WTC11 (cell line): ENCODE data around the gene ZNF709. TPM values are rescaled to one million over a fixed set of nuclear protein-coding genes. Genes with fewer than 3 reads are reported as not detected.

Source experiments
- ATAC-seq: fragments of 200-7000 bp; cut with Tn5 transposase; 2 replicates; pipeline ENCODE4 v1.10.0; 2021; ENCODE audit warnings: mild to moderate bottlenecking, moderate library complexity
- Bru-seq: library from RNA; stranded (reverse); fragments of 400-500 nt; gene quantifications from one replicate; lab custom pipeline; 2021; lab: Mats Ljungman, UMichigan
- CTCF ChIA-PET: fragments of 300-600 bp; sonication (Branson Sonifier 250); formaldehyde crosslinking; loops from one replicate; lab custom pipeline; 2021; ENCODE audit warnings: antibody characterized with exemption; lab: Charles Lee
- POLR2A ChIA-PET: fragments of 350-600 bp; sonication (Branson Sonifier 250); formaldehyde crosslinking; loops from one replicate; lab custom pipeline; 2021; ENCODE audit warnings: antibody characterized with exemption; lab: Charles Lee
- DNase-seq: peaks from one replicate; pipeline ENCODE4 v3.0.0; 2021; ENCODE audit warnings: low spot score
- H3K27ac Mint-ChIP-seq: 2 replicates; pipeline ENCODE4 v1.8.0; 2021; ENCODE audit warnings: mixed read lengths
- H3K27me3 Mint-ChIP-seq: 2 replicates; pipeline ENCODE4 v1.8.0; 2021; ENCODE audit warnings: low read depth, mild to moderate bottlenecking, moderate library complexity, mixed read lengths
- H3K36me3 Mint-ChIP-seq: 2 replicates; pipeline ENCODE4 v1.8.0; 2021; ENCODE audit warnings: mixed read lengths
- H3K4me1 Mint-ChIP-seq: 2 replicates; pipeline ENCODE4 v1.8.0; 2022; ENCODE audit warnings: mixed read lengths
- H3K4me3 Mint-ChIP-seq: 2 replicates; pipeline ENCODE4 v1.8.0; 2021; ENCODE audit warnings: mild to moderate bottlenecking, moderate library complexity, mixed read lengths
- H3K9me3 Mint-ChIP-seq: 2 replicates; pipeline ENCODE4 v1.8.0; 2021; ENCODE audit warnings: mixed read lengths
- ELF4 ChIP-seq: sonication (generic); formaldehyde crosslinking; IDR thresholded peaks from 2 replicates; pipeline ENCODE4 v1.8.1; 2022; ENCODE audit warnings: low read depth, mild to moderate bottlenecking, moderate library complexity, missing genetic modification reagents
- GRHL2 ChIP-seq: fragments of 250-450 bp; sonication (Bioruptor Pico); IDR thresholded peaks from 2 replicates; pipeline ENCODE4 v1.8.0; 2022; ENCODE audit warnings: mild to moderate bottlenecking, moderate library complexity; ENCODE audit not compliant: insufficient replicate concordance, severe bottlenecking
- TEAD1 ChIP-seq: sonication (generic); formaldehyde crosslinking; IDR thresholded peaks from 2 replicates; pipeline ENCODE4 v1.8.0; 2022; ENCODE audit warnings: mild to moderate bottlenecking, missing genetic modification reagents
- ZBTB21 ChIP-seq: sonication (generic); formaldehyde crosslinking; IDR thresholded peaks from 2 replicates; pipeline ENCODE4 v1.8.1; 2023; ENCODE audit warnings: mild to moderate bottlenecking, missing genetic modification reagents, borderline replicate concordance
- ZNF423 ChIP-seq: fragments of 250-450 bp; sonication (Bioruptor Pico); IDR thresholded peaks from 2 replicates; pipeline ENCODE4 v2.1.2; 2022; ENCODE audit warnings: mild to moderate bottlenecking, moderate library complexity
- long read RNA-seq, 3 experiments: library from RNA in 1 of 3; library from capped mRNA in 1 of 3; library from polyadenylated mRNA in 1 of 3; unstranded in 2 of 3; stranded (forward) in 1 of 3; transcript quantifications; one replicate each; pipeline ENCODE4 v2.0.0, GENCODE V29; 2021
- total RNA-seq: library from RNA; stranded (reverse); gene quantifications from 3 replicates; pipeline ENCODE4 v1.2.3, GENCODE V29; 2021
- TF ChIP-seq, protein P1 (sequence below): fragments of 250-450 bp; sonication (Bioruptor Pico); IDR thresholded peaks from 2 replicates; pipeline ENCODE4 v1.9.0; 2021; ENCODE audit warnings: mild to moderate bottlenecking
- TF ChIP-seq, protein P2 (sequence below): fragments of 250-450 bp; sonication (Bioruptor Pico); IDR thresholded peaks from 2 replicates; pipeline ENCODE4 v1.9.0; 2021; ENCODE audit warnings: mild to moderate bottlenecking, borderline replicate concordance
- TF ChIP-seq, protein P3 (sequence below): fragments of 250-450 bp; sonication (Bioruptor Pico); conservative IDR thresholded peaks from 2 replicates; pipeline ENCODE4 v1.9.0; 2021; ENCODE audit warnings: mild to moderate bottlenecking
- TF ChIP-seq, protein P4 (sequence below): sonication (generic); formaldehyde crosslinking; IDR thresholded peaks from 2 replicates; pipeline ENCODE4 v1.8.0; 2023; ENCODE audit warnings: mild to moderate bottlenecking, missing genetic modification reagents
- TF ChIP-seq, protein P5 (sequence below): sonication (generic); formaldehyde crosslinking; IDR thresholded peaks from 2 replicates; pipeline ENCODE4 v1.8.1; 2022; ENCODE audit warnings: missing genetic modification reagents, borderline replicate concordance
- TF ChIP-seq, protein P6 (sequence below): sonication (generic); formaldehyde crosslinking; IDR thresholded peaks from 2 replicates; pipeline ENCODE4 v1.8.0; 2023; ENCODE audit warnings: missing genetic modification reagents, mild to moderate bottlenecking, borderline replicate concordance
- TF ChIP-seq, protein P7 (sequence below): sonication (generic); formaldehyde crosslinking; IDR thresholded peaks from 2 replicates; pipeline ENCODE4 v1.8.1; 2022; ENCODE audit warnings: mild to moderate bottlenecking, moderate library complexity, missing genetic modification reagents
- TF ChIP-seq, protein P8 (sequence below): sonication (generic); formaldehyde crosslinking; conservative IDR thresholded peaks from 2 replicates; pipeline ENCODE4 v1.8.1; 2023; ENCODE audit warnings: mild to moderate bottlenecking, low read depth, missing genetic modification reagents, moderate library complexity

The ZNF709 gene
- 3.0 to 3.8 TPM (median 3.4 TPM) in 3 replicates for total RNA-seq
- percentile 54 among the genes with signal in this experiment for Bru-seq, nascent RNA
- long read RNA-seq, experiment 1, full-length matches to known transcripts = 7 of 13 reads
- long read RNA-seq, experiment 1, partial matches to known transcripts = 1 of 13 reads
- long read RNA-seq, experiment 1, other reads (novel, unspliced or antisense) = 5 of 13 reads
- long read RNA-seq, experiment 2, partial matches to known transcripts = 0 of 1 reads
- long read RNA-seq, experiment 2, other reads (novel, unspliced or antisense) = 1 of 1 reads
- long read RNA-seq, experiment 3 = 0 reads

DNA sequence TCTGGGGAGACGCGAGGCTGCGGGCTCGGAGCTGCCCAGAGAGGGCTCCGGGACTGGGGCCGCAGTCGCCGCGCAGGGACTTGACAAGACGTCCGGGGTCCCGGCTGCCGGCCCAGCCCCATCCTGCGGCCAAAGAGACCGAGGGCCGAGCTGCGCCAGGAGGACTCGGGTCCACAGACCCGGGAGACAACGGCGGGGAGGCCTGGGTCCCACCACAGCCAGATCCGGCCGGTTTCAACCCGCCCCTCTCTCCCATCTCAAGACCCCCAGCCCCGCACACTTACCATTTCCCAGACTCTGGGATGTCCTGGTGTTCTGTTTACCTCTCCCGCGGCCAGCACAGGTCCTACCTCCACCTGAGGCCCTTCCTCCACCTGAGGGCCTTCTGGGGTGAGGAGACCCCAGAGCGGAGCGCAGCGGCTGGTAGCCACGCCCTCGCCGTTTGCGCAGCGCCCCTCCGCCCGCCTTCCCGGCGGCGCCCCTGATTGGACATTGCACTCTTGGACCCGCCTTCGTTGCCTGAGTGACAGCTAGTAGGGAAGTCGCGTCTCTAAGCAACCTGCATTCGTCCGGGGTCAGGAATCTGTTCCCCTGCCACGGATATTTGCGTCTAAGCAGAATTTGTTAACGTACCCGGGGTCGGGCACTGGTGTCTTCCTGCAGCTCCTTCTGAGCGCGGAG lies at the start of gene ZNF709:
TSS of gene ZNF709 (minus strand) at position 446 of the 681 bp plus-strand sequence. CDS start at position 287, 159 bp downstream.
- H3K4me3 Mint-ChIP-seq = peak within 1 kb of the TSS; percentile 89
- ChIA-PET CTCF (interaction anchor here (0.6 to 2.9 kb wide), 6 partner anchors 11 to 425 kb away, joined by 3 to 12 read pairs (median 4); partner anchors contain the start of genes ZNF442 and ZNF564), POLR2A (interaction anchor here (0.6 to 2.4 kb wide), 6 partner anchors 11 to 269 kb away, joined by 3 to 15 read pairs (median 4); partner anchors contain the start of genes ZNF443 and ZNF563)
- peaks cover 14% of the 10 kb centered on the region for H3K27me3 Mint-ChIP-seq
- peaks cover 16% of the 10 kb centered on the region for H3K4me1 Mint-ChIP-seq
- ATAC-seq (peak; percentile 98), DNase-seq (peak; percentile 97)
- H3K27ac Mint-ChIP-seq = no peak within 1 kb of the TSS; the same call in 1 of the 2 replicates
- no peaks in the 10 kb centered on the region for H3K9me3 Mint-ChIP-seq
- no peaks in the 10 kb centered on the region for H3K36me3 Mint-ChIP-seq
- TF ChIP-seq, protein P1, sequence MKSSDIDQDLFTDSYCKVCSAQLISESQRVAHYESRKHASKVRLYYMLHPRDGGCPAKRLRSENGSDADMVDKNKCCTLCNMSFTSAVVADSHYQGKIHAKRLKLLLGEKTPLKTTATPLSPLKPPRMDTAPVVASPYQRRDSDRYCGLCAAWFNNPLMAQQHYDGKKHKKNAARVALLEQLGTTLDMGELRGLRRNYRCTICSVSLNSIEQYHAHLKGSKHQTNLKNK (CRISPR knock-in tag) = peak; percentile 87; the same call in 1 of the 2 replicates
- TF ChIP-seq, protein P2, sequence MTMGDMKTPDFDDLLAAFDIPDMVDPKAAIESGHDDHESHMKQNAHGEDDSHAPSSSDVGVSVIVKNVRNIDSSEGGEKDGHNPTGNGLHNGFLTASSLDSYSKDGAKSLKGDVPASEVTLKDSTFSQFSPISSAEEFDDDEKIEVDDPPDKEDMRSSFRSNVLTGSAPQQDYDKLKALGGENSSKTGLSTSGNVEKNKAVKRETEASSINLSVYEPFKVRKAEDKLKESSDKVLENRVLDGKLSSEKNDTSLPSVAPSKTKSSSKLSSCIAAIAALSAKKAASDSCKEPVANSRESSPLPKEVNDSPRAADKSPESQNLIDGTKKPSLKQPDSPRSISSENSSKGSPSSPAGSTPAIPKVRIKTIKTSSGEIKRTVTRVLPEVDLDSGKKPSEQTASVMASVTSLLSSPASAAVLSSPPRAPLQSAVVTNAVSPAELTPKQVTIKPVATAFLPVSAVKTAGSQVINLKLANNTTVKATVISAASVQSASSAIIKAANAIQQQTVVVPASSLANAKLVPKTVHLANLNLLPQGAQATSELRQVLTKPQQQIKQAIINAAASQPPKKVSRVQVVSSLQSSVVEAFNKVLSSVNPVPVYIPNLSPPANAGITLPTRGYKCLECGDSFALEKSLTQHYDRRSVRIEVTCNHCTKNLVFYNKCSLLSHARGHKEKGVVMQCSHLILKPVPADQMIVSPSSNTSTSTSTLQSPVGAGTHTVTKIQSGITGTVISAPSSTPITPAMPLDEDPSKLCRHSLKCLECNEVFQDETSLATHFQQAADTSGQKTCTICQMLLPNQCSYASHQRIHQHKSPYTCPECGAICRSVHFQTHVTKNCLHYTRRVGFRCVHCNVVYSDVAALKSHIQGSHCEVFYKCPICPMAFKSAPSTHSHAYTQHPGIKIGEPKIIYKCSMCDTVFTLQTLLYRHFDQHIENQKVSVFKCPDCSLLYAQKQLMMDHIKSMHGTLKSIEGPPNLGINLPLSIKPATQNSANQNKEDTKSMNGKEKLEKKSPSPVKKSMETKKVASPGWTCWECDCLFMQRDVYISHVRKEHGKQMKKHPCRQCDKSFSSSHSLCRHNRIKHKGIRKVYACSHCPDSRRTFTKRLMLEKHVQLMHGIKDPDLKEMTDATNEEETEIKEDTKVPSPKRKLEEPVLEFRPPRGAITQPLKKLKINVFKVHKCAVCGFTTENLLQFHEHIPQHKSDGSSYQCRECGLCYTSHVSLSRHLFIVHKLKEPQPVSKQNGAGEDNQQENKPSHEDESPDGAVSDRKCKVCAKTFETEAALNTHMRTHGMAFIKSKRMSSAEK (CRISPR knock-in tag) = no peak
- TF ChIP-seq, protein P3, sequence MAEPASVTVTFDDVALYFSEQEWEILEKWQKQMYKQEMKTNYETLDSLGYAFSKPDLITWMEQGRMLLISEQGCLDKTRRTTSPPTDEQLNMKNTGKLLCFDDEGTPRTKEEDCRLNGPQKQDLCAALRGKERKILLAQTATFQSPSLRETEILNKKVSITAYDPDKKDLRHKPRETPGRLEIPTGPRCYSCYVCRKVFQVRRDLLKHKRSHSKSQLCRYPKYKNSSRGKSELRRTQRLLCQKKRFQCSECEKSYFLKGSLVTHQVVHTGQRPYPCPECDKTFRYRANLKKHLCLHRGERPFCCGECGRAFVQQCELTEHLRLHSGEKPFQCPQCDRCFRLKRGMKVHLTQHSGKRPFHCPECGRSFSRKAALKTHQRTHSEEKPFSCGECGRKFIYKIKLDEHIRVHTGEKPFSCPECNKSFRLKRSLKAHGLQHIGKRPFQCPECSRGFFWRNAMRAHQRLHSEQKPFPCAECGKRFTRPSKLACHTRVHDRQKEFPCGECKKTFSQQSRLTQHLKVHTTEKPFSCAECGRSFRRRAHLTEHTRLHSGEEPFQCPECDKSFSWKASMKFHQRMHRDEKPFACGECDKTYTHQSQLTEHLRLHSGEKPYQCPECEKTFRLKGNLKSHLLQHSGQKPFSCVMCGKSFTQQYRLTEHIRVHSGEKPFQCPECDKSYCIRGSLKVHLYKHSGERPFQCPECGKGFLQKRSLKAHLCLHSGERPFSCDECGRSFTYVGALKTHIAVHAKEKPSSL = no peak
- TF ChIP-seq, protein P4, sequence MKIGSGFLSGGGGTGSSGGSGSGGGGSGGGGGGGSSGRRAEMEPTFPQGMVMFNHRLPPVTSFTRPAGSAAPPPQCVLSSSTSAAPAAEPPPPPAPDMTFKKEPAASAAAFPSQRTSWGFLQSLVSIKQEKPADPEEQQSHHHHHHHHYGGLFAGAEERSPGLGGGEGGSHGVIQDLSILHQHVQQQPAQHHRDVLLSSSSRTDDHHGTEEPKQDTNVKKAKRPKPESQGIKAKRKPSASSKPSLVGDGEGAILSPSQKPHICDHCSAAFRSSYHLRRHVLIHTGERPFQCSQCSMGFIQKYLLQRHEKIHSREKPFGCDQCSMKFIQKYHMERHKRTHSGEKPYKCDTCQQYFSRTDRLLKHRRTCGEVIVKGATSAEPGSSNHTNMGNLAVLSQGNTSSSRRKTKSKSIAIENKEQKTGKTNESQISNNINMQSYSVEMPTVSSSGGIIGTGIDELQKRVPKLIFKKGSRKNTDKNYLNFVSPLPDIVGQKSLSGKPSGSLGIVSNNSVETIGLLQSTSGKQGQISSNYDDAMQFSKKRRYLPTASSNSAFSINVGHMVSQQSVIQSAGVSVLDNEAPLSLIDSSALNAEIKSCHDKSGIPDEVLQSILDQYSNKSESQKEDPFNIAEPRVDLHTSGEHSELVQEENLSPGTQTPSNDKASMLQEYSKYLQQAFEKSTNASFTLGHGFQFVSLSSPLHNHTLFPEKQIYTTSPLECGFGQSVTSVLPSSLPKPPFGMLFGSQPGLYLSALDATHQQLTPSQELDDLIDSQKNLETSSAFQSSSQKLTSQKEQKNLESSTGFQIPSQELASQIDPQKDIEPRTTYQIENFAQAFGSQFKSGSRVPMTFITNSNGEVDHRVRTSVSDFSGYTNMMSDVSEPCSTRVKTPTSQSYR (CRISPR knock-in tag) = 0 out of 2 replicates have a peak, but pooled peaks have one; percentile 12
- TF ChIP-seq, protein P5, sequence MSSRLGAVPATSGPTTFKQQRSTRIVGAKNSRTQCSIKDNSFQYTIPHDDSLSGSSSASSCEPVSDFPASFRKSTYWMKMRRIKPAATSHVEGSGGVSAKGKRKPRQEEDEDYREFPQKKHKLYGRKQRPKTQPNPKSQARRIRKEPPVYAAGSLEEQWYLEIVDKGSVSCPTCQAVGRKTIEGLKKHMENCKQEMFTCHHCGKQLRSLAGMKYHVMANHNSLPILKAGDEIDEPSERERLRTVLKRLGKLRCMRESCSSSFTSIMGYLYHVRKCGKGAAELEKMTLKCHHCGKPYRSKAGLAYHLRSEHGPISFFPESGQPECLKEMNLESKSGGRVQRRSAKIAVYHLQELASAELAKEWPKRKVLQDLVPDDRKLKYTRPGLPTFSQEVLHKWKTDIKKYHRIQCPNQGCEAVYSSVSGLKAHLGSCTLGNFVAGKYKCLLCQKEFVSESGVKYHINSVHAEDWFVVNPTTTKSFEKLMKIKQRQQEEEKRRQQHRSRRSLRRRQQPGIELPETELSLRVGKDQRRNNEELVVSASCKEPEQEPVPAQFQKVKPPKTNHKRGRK = 0 out of 2 replicates have a peak, but pooled peaks have one; percentile 20
- TF ChIP-seq ZBTB21 (CRISPR knock-in tag) = no peak
- TF ChIP-seq, protein P6, sequence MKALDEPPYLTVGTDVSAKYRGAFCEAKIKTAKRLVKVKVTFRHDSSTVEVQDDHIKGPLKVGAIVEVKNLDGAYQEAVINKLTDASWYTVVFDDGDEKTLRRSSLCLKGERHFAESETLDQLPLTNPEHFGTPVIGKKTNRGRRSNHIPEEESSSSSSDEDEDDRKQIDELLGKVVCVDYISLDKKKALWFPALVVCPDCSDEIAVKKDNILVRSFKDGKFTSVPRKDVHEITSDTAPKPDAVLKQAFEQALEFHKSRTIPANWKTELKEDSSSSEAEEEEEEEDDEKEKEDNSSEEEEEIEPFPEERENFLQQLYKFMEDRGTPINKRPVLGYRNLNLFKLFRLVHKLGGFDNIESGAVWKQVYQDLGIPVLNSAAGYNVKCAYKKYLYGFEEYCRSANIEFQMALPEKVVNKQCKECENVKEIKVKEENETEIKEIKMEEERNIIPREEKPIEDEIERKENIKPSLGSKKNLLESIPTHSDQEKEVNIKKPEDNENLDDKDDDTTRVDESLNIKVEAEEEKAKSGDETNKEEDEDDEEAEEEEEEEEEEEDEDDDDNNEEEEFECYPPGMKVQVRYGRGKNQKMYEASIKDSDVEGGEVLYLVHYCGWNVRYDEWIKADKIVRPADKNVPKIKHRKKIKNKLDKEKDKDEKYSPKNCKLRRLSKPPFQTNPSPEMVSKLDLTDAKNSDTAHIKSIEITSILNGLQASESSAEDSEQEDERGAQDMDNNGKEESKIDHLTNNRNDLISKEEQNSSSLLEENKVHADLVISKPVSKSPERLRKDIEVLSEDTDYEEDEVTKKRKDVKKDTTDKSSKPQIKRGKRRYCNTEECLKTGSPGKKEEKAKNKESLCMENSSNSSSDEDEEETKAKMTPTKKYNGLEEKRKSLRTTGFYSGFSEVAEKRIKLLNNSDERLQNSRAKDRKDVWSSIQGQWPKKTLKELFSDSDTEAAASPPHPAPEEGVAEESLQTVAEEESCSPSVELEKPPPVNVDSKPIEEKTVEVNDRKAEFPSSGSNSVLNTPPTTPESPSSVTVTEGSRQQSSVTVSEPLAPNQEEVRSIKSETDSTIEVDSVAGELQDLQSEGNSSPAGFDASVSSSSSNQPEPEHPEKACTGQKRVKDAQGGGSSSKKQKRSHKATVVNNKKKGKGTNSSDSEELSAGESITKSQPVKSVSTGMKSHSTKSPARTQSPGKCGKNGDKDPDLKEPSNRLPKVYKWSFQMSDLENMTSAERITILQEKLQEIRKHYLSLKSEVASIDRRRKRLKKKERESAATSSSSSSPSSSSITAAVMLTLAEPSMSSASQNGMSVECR (CRISPR knock-in tag) = peak; percentile 58; the same call in 1 of the 2 replicates
- TF ChIP-seq ELF4 (CRISPR knock-in tag) = no peak
- TF ChIP-seq, protein P7, sequence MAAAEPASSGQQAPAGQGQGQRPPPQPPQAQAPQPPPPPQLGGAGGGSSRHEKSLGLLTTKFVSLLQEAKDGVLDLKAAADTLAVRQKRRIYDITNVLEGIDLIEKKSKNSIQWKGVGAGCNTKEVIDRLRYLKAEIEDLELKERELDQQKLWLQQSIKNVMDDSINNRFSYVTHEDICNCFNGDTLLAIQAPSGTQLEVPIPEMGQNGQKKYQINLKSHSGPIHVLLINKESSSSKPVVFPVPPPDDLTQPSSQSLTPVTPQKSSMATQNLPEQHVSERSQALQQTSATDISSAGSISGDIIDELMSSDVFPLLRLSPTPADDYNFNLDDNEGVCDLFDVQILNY (CRISPR knock-in tag) = no peak; the same call in 1 of the 2 replicates
- TF ChIP-seq, protein P8, sequence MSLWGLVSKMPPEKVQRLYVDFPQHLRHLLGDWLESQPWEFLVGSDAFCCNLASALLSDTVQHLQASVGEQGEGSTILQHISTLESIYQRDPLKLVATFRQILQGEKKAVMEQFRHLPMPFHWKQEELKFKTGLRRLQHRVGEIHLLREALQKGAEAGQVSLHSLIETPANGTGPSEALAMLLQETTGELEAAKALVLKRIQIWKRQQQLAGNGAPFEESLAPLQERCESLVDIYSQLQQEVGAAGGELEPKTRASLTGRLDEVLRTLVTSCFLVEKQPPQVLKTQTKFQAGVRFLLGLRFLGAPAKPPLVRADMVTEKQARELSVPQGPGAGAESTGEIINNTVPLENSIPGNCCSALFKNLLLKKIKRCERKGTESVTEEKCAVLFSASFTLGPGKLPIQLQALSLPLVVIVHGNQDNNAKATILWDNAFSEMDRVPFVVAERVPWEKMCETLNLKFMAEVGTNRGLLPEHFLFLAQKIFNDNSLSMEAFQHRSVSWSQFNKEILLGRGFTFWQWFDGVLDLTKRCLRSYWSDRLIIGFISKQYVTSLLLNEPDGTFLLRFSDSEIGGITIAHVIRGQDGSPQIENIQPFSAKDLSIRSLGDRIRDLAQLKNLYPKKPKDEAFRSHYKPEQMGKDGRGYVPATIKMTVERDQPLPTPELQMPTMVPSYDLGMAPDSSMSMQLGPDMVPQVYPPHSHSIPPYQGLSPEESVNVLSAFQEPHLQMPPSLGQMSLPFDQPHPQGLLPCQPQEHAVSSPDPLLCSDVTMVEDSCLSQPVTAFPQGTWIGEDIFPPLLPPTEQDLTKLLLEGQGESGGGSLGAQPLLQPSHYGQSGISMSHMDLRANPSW = no peak
- no peak for TF ChIP-seq ZNF423 (CRISPR knock-in tag)
- no peak for TF ChIP-seq TEAD1 (CRISPR knock-in tag)
- TF ChIP-seq GRHL2 (CRISPR knock-in tag) = no peak
